Measurements from ENCODE around the gene RNF213. TPM values are rescaled to one million over a fixed set of nuclear protein-coding genes. Genes with fewer than 3 reads are reported as not detected.

Gene RNF213
- total RNA-seq, 1 donor from 2014 or later: 120 TPM

GRCh38 chr17:80303824-80304223 lies 43.2 kb downstream of the RNF213 start:
- H3K4me2 ChIP-seq (ENCODE audit: low read length): no peak overlapping the region
- H4K20me1 ChIP-seq (ENCODE audit: insufficient read depth, low read length): no peaks in the 10 kb centered on the region
- no peak overlapping the region for H3K4me3 ChIP-seq (ENCODE audit: insufficient read depth, low read depth, low read length)
- DNase-seq (ENCODE audit: low read depth) (no peak), FAIRE-seq (no peak)
- no peak overlapping the region for H3K9ac ChIP-seq (ENCODE audit: low read length)
- H3K9me3 ChIP-seq (ENCODE audit: insufficient read depth, low read depth, low read length): no peaks in the 10 kb centered on the region
- Mint-ChIP-seq H3K9me3 (ENCODE audit: unreplicated experiment) (peaks cover 6% of the 10 kb centered on the region), H3K27ac (ENCODE audit: unreplicated experiment) (no peak overlapping the region), H3K4me3 (ENCODE audit: unreplicated experiment) (no peak overlapping the region), H3K4me1 (ENCODE audit: low read depth, unreplicated experiment) (no peaks in the 10 kb centered on the region), H3K27me3 (ENCODE audit: low read depth, unreplicated experiment) (no peaks in the 10 kb centered on the region), H3K36me3 (ENCODE audit: low read depth, unreplicated experiment) (peaks cover 58% of the 10 kb centered on the region)
- H3K79me2 ChIP-seq (ENCODE audit: insufficient read depth, low read length): no peaks in the 10 kb centered on the region
- TF ChIP-seq CTCF (IDR thresholded peaks at IDR 0.05; ENCODE audit: insufficient read depth, low read depth, low read length) (no peak), EZH2 (IDR thresholded peaks at IDR 0.05; ENCODE audit: insufficient read depth, low read length) (no peak)
- no peaks in the 10 kb centered on the region for H3K4me1 ChIP-seq (ENCODE audit: insufficient read depth, low read length)
- H3K27me3 ChIP-seq (ENCODE audit: insufficient read depth, low read length): no peaks in the 10 kb centered on the region
- H3K27ac ChIP-seq (ENCODE audit: low read depth, low read length): no peak overlapping the region
- no peak overlapping the region for H2AFZ ChIP-seq (ENCODE audit: low read depth, low read length)
- H3K36me3 ChIP-seq (ENCODE audit: insufficient read depth, low read length): peaks cover 16% of the 10 kb centered on the region

DNA sequence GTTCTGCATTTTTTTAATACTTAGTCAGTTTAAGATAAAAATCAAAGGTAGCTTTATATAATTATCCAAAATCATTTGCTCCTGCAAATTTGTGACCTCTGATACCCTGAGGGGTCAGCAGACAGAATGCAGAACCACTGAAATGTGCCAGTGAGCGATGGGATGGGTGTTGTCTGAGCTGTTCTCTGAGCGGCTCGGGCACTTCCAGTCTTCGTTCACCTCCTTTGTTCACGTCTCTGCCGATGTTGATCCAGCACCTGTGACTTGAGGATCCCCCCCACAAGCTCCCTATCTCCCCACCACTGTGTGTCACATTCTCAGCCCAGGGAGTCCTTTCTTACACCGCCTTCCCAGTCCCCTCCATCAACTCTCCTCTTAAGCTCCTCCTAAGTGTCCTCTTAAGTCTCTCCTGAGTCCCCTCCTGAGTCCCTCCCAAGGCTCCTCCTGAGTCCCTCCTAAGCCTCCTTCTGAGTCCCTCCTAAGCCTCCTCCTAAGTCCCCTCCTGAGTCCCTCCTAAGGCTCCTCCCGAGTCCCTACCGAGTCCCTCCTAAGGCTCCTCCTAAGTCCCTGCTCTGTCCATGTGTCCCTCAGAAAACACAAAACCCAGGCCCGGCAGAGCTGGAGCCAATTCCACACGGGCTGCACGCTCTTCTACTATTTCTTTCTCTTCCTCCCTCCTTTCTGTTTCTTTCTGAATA lies 47.5 kb downstream of the RNF213 start:
- FAIRE-seq (no peak), DNase-seq (ENCODE audit: low read depth) (no peak)
- peaks cover 45% of the 10 kb centered on the region for H3K36me3 Mint-ChIP-seq (ENCODE audit: low read depth, unreplicated experiment)
- Histone ChIP-seq H3K4me2 (ENCODE audit: low read length) (no peak overlapping the region), H2AFZ (ENCODE audit: low read depth, low read length) (no peak overlapping the region), H4K20me1 (ENCODE audit: insufficient read depth, low read length) (peaks cover 2% of the 10 kb centered on the region), H3K9me3 (ENCODE audit: insufficient read depth, low read depth, low read length) (no peaks in the 10 kb centered on the region), H3K36me3 (ENCODE audit: insufficient read depth, low read length) (peaks cover 8% of the 10 kb centered on the region), H3K9ac (ENCODE audit: low read length) (no peak overlapping the region), H3K27me3 (ENCODE audit: insufficient read depth, low read length) (no peaks in the 10 kb centered on the region), H3K27ac (ENCODE audit: low read depth, low read length) (no peak overlapping the region), H3K4me1 (ENCODE audit: insufficient read depth, low read length) (no peaks in the 10 kb centered on the region), H3K79me2 (ENCODE audit: insufficient read depth, low read length) (no peaks in the 10 kb centered on the region), H3K4me3 (ENCODE audit: insufficient read depth, low read depth, low read length) (no peak overlapping the region)
- H3K27ac Mint-ChIP-seq (ENCODE audit: unreplicated experiment): no peak overlapping the region
- no peak overlapping the region for H3K4me3 Mint-ChIP-seq (ENCODE audit: unreplicated experiment)
- H3K27me3 Mint-ChIP-seq (ENCODE audit: low read depth, unreplicated experiment): no peaks in the 10 kb centered on the region
- no peaks in the 10 kb centered on the region for H3K4me1 Mint-ChIP-seq (ENCODE audit: low read depth, unreplicated experiment)
- TF ChIP-seq CTCF (IDR thresholded peaks at IDR 0.05; ENCODE audit: insufficient read depth, low read depth, low read length) (no peak), EZH2 (IDR thresholded peaks at IDR 0.05; ENCODE audit: insufficient read depth, low read length) (no peak)
- H3K9me3 Mint-ChIP-seq (ENCODE audit: unreplicated experiment): peaks cover 6% of the 10 kb centered on the region
